Activated CD8-positive, alpha-beta T cell treated with anti-CD3 and anti-CD28 coated beads, Interleukin-2, amount 10 ng/mL, durations not matched to agents 7 days and 5 days (primary cell): ENCODE data around the gene VTI1A. TPM values are rescaled to one million over a fixed set of nuclear protein-coding genes. Genes with fewer than 3 reads are reported as not detected.
"Not testable (repeated sequence)": the region's sequence is repeated elsewhere in the genome, so short reads cannot be mapped to it uniquely, and the experiment has no call there.

Experiments
- ATAC-seq: fragments of 150-1000 bp; cut with Tn5 transposase; one replicate; pipeline ENCODE4 v1.10.0; 2021; ENCODE audit warnings: moderate library complexity
- CTCF ChIA-PET: fragments of 350-600 bp; sonication (Branson Sonifier 250); formaldehyde crosslinking; loops from one replicate; lab custom pipeline; 2021; ENCODE audit warnings: antibody characterized with exemption; lab: Charles Lee
- POLR2A ChIA-PET: fragments of 350-600 bp; sonication (Branson Sonifier 250); formaldehyde crosslinking; loops from one replicate; lab custom pipeline; 2021; ENCODE audit warnings: antibody characterized with exemption; lab: Charles Lee
- DNase-seq: peaks from one replicate; pipeline ENCODE4 v3.0.0-alpha.2; 2020
- H3K27ac Mint-ChIP-seq: one replicate; pipeline ENCODE4 v1.8.0; 2021; ENCODE audit warnings: mild to moderate bottlenecking, mixed read lengths
- H3K27me3 Mint-ChIP-seq: one replicate; pipeline ENCODE4 v1.8.0; 2021; ENCODE audit warnings: low read depth, mixed read lengths
- H3K36me3 Mint-ChIP-seq: one replicate; pipeline ENCODE4 v1.8.0; 2021; ENCODE audit warnings: low read depth, mixed read lengths
- H3K4me1 Mint-ChIP-seq: one replicate; pipeline ENCODE4 v1.8.0; 2021; ENCODE audit warnings: low read depth, mixed read lengths
- H3K4me3 Mint-ChIP-seq: one replicate; pipeline ENCODE4 v1.8.0; 2021; ENCODE audit warnings: mild to moderate bottlenecking, mixed read lengths
- H3K9me3 Mint-ChIP-seq: one replicate; pipeline ENCODE4 v1.8.0; 2022; ENCODE audit warnings: mixed read lengths; ENCODE audit not compliant: insufficient read depth
- total RNA-seq, 2 experiments: library from RNA; stranded (reverse); gene quantifications; one replicate each; pipeline ENCODE4 v1.2.3, GENCODE V29; 2021

The VTI1A gene
- total RNA-seq, 2 experiments from 2014 or later, result 40.2 to 43.7 TPM

- DNase-seq (no peak), ATAC-seq (no peak)
- Mint-ChIP-seq H3K27ac (no peak overlapping the region), H3K36me3 (no peaks in the 10 kb centered on the region), H3K4me1 (no peaks in the 10 kb centered on the region), H3K4me3 (no peak overlapping the region), H3K9me3 (no peaks in the 10 kb centered on the region), H3K27me3 (no peaks in the 10 kb centered on the region)
- ChIA-PET POLR2A (no interaction called here), CTCF (interaction anchor here (2.7 kb wide), 1 partner anchor 9 kb away, joined by 15 read pairs; no protein-coding TSS in a partner anchor)
Measured at GRCh38 chr10:112481602-112482001, 34.6 kb downstream of the VTI1A start.

GRCh38 chr10:112484399-112484798, 37.4 kb downstream of the VTI1A start:
- POLR2A ChIA-PET, result no interaction called here
- Mint-ChIP-seq H3K4me3 (no peak overlapping the region), H3K9me3 (no peaks in the 10 kb centered on the region), H3K27ac (no peak overlapping the region), H3K4me1 (no peaks in the 10 kb centered on the region), H3K36me3 (no peaks in the 10 kb centered on the region), H3K27me3 (no peaks in the 10 kb centered on the region)
- CTCF ChIA-PET, result interaction anchor here (1.0 to 1.9 kb wide), 2 partner anchors 9 to 13 kb away, joined by 3 to 7 read pairs; no protein-coding TSS in a partner anchor
- DNase-seq (no peak), ATAC-seq (no peak)

- Mint-ChIP-seq H3K27me3 (no peaks in the 10 kb centered on the region), H3K4me3 (no peak overlapping the region), H3K36me3 (peaks cover 1% of the 10 kb centered on the region), H3K9me3 (no peaks in the 10 kb centered on the region), H3K27ac (no peak overlapping the region), H3K4me1 (peaks cover 4% of the 10 kb centered on the region)
- no peak for DNase-seq
- ChIA-PET CTCF (interaction anchor here (1.0 to 1.8 kb wide), 2 partner anchors 12 to 16 kb away, joined by 3 to 6 read pairs; no protein-coding TSS in a partner anchor), POLR2A (no interaction called here)
- ATAC-seq, result no peak
Measured at GRCh38 chr10:112487964-112488363, 40.9 kb downstream of the VTI1A start.

- Mint-ChIP-seq H3K4me1 (peaks cover 4% of the 10 kb centered on the region), H3K36me3 (peaks cover 1% of the 10 kb centered on the region), H3K27ac (no peak overlapping the region), H3K4me3 (no peak overlapping the region), H3K27me3 (no peaks in the 10 kb centered on the region), H3K9me3 (no peaks in the 10 kb centered on the region)
- DNase-seq (no peak), ATAC-seq (no peak)
- CTCF ChIA-PET, result interaction anchor here (1.3 kb wide), 1 partner anchor 14 kb away, joined by 6 read pairs; no protein-coding TSS in a partner anchor
- POLR2A ChIA-PET, result no interaction called here
Measured at GRCh38 chr10:112490545-112490944, 43.5 kb downstream of the VTI1A start.

GRCh38 chr10:112491144-112491543, 44.1 kb downstream of the VTI1A start:
- no peak overlapping the region for H3K4me3 Mint-ChIP-seq

GRCh38 chr10:112492736-112493135, 45.7 kb downstream of the VTI1A start:
- DNase-seq (no peak), ATAC-seq (no peak)
- ChIA-PET POLR2A (no interaction called here), CTCF (no interaction called here)
- Mint-ChIP-seq H3K4me3 (no peak overlapping the region), H3K27me3 (no peaks in the 10 kb centered on the region), H3K4me1 (peaks cover 9% of the 10 kb centered on the region), H3K36me3 (peaks cover 1% of the 10 kb centered on the region), H3K9me3 (no peaks in the 10 kb centered on the region), H3K27ac (no peak overlapping the region)

More at GRCh38 chr10:112491144-112491543, 44.1 kb downstream of the VTI1A start:
- CTCF ChIA-PET, result interaction anchor here (1.3 kb wide), 1 partner anchor 19 kb away, joined by 3 read pairs; no protein-coding TSS in a partner anchor
- Mint-ChIP-seq H3K9me3 (no peaks in the 10 kb centered on the region), H3K27me3 (no peaks in the 10 kb centered on the region), H3K4me1 (peaks cover 4% of the 10 kb centered on the region), H3K36me3 (peaks cover 1% of the 10 kb centered on the region), H3K27ac (no peak overlapping the region)
- ATAC-seq (no peak), DNase-seq (no peak)
- POLR2A ChIA-PET, result no interaction called here

GRCh38 chr10:112497347-112497950, 50.4 kb downstream of the VTI1A start:
- ATAC-seq, result no peak

GRCh38 chr10:112498806-112499205, 51.8 kb downstream of the VTI1A start:
- Mint-ChIP-seq H3K36me3 (peaks cover 13% of the 10 kb centered on the region), H3K4me1 (peaks cover 5% of the 10 kb centered on the region), H3K4me3 (no peak overlapping the region), H3K27me3 (no peaks in the 10 kb centered on the region), H3K9me3 (no peaks in the 10 kb centered on the region), H3K27ac (no peak overlapping the region)
- ATAC-seq (no peak), DNase-seq (no peak)
- ChIA-PET CTCF (no interaction called here), POLR2A (no interaction called here)

More at GRCh38 chr10:112497347-112497950, 50.4 kb downstream of the VTI1A start:
- DNase-seq, result no peak
- Mint-ChIP-seq H3K27ac (no peak overlapping the region), H3K36me3 (peaks cover 11% of the 10 kb centered on the region), H3K27me3 (no peaks in the 10 kb centered on the region), H3K9me3 (no peaks in the 10 kb centered on the region), H3K4me1 (peaks cover 5% of the 10 kb centered on the region), H3K4me3 (no peak overlapping the region)
- CTCF ChIA-PET, result interaction anchor here (1.7 kb wide), 1 partner anchor 22 kb away, joined by 6 read pairs; no protein-coding TSS in a partner anchor
- POLR2A ChIA-PET, result interaction anchor here (0.6 kb wide), 1 partner anchor 21 kb away, joined by 3 read pairs; no protein-coding TSS in a partner anchor

- DNase-seq, H3K9me3 Mint-ChIP-seq, H3K4me1 Mint-ChIP-seq, ATAC-seq, CTCF ChIA-PET, POLR2A ChIA-PET, H3K4me3 Mint-ChIP-seq, H3K27ac Mint-ChIP-seq, H3K27me3 Mint-ChIP-seq: not testable (repeated sequence)
- peaks cover 13% of the 10 kb centered on the region for H3K36me3 Mint-ChIP-seq
Measured at GRCh38 chr10:112499985-112500384, 53.0 kb downstream of the VTI1A start.

- DNase-seq (no peak), ATAC-seq (no peak)
- Mint-ChIP-seq H3K27me3 (no peaks in the 10 kb centered on the region), H3K4me3 (no peak overlapping the region), H3K9me3 (no peaks in the 10 kb centered on the region), H3K4me1 (peaks cover 2% of the 10 kb centered on the region), H3K36me3 (peaks cover 13% of the 10 kb centered on the region), H3K27ac (no peak overlapping the region)
- POLR2A ChIA-PET, result no interaction called here
- CTCF ChIA-PET, result interaction anchor here (1.5 kb wide), 1 partner anchor 30 kb away, joined by 3 read pairs; no protein-coding TSS in a partner anchor
Measured at GRCh38 chr10:112502536-112502935, 55.5 kb downstream of the VTI1A start.

GRCh38 chr10:112503643-112504042, 56.6 kb downstream of the VTI1A start:
- Mint-ChIP-seq H3K27ac (no peak overlapping the region), H3K4me1 (no peaks in the 10 kb centered on the region), H3K36me3 (peaks cover 14% of the 10 kb centered on the region), H3K9me3 (no peaks in the 10 kb centered on the region), H3K27me3 (no peaks in the 10 kb centered on the region), H3K4me3 (no peak overlapping the region)
- no peak for ATAC-seq
- no peak for DNase-seq
- POLR2A ChIA-PET, result no interaction called here
- CTCF ChIA-PET, result no interaction called here

GRCh38 chr10:112507046-112507445, 60.0 kb downstream of the VTI1A start:
- POLR2A ChIA-PET, result no interaction called here
- H3K36me3 Mint-ChIP-seq, result peaks cover 16% of the 10 kb centered on the region
- H3K4me3 Mint-ChIP-seq, result no peak overlapping the region
- no peak overlapping the region for H3K27ac Mint-ChIP-seq
- H3K4me1 Mint-ChIP-seq, result peaks cover 10% of the 10 kb centered on the region
- DNase-seq, result no peak
- CTCF ChIA-PET, result interaction anchor here (0.7 to 1.8 kb wide), 2 partner anchors 35 to 1833 kb away, joined by 3 to 4 read pairs; no protein-coding TSS in a partner anchor
- no peak for ATAC-seq
- H3K9me3 Mint-ChIP-seq, result no peaks in the 10 kb centered on the region
- H3K27me3 Mint-ChIP-seq, result no peaks in the 10 kb centered on the region
